Heart right ventricle (tissue), 16 donors: ENCODE data around the gene ANLN. TPM values are rescaled to one million over a fixed set of nuclear protein-coding genes. Genes with fewer than 3 reads are reported as not detected.
"Not testable (repeated sequence)": the region's sequence is repeated elsewhere in the genome, so short reads cannot be mapped to it uniquely, and the experiment has no call there.

ENCODE experiments used
- ATAC-seq, 8 donors: fragments of 200-7000 bp; cut with Tn5 transposase; one replicate each; pipeline ENCODE4 v1.9.1; 2020; ENCODE audit warnings: mild to moderate bottlenecking in 8 of 8, moderate library complexity in 8 of 8, moderate number of reproducible peaks in 1 of 8
- DNase-seq, 2 donors: peaks; one replicate each; pipeline ENCODE4 v3.0.0-alpha.2; 2020
- H3K27ac ChIP-seq, 10 donors: fragments of 200-600 bp; sonication (generic) in 2 of 10; one replicate each; pipeline versions ENCODE4 v1.5.0 to v1.8.0; 2020 to 2022; ENCODE audit warnings: mild to moderate bottlenecking in 3 of 10
- H3K27me3 ChIP-seq, 7 donors: fragments of 200-600 bp; one replicate each; pipeline ENCODE4 v1.8.0; 2021 to 2022; ENCODE audit warnings: mild to moderate bottlenecking in 2 of 7
- H3K36me3 ChIP-seq, 9 donors: fragments of 200-600 bp; sonication (generic) in 1 of 9; one replicate each; pipeline versions ENCODE4 v1.5.0 to v1.8.0; 2020 to 2022; ENCODE audit warnings: mild to moderate bottlenecking in 2 of 9
- H3K4me1 ChIP-seq, 9 donors: fragments of 200-600 bp; sonication (generic) in 1 of 9; one replicate each; pipeline versions ENCODE4 v1.5.0 to v1.8.0; 2020 to 2022; ENCODE audit warnings: mild to moderate bottlenecking in 4 of 9
- H3K4me3 ChIP-seq, 10 donors: fragments of 200-600 bp; sonication (generic) in 2 of 10; one replicate each; pipeline versions ENCODE4 v1.5.0 to v1.8.0; 2020 to 2022; ENCODE audit warnings: mild to moderate bottlenecking in 7 of 10, moderate library complexity in 2 of 10
- H3K9me3 ChIP-seq, 11 donors: fragments of 200-600 bp in 10 of 11; sonication (generic) in 2 of 11; one replicate each; pipeline versions ENCODE4 v1.5.0 to v1.8.0; 2013 to 2022; ENCODE audit warnings: mild to moderate bottlenecking in 2 of 11, control low read depth in 1 of 11, moderate library complexity in 1 of 11
- CTCF ChIP-seq, 9 donors: fragments of 200-600 bp; sonication (generic) in 2 of 9; IDR thresholded peaks; one replicate each; pipeline versions ENCODE4 v1.5.0 to v1.8.0; 2021 to 2022; ENCODE audit warnings: antibody characterized with exemption in 9 of 9, mild to moderate bottlenecking in 5 of 9, moderate library complexity in 1 of 9
- WGBS, 2 donors: extraction: QIAGEN DNeasy Blood & Tissue Kit; methylation state at CpG; one replicate each; pipeline ENCODE4 v1.1.7; 2013; ENCODE audit warnings: inconsistent platforms in 1 of 2; 5-methylcytosine and 5-hydroxymethylcytosine counted together
- intact Hi-C, 10 donors: fragments of 100-400 bp; cut with DNase I; formaldehyde crosslinking; loops; one replicate each; pipeline versions ENCODE4 v1.11.1 to v1.14.2; 2022
- polyA plus RNA-seq, 2 donors: library from polyadenylated mRNA; stranded (reverse); fragments of 200-250 nt; gene quantifications; one replicate each; pipeline ENCODE4 v1.2.3, GENCODE V29; 2013
- total RNA-seq, 10 donors: library from RNA; stranded (reverse); fragmentation: NEBNext Ultra II Directional in 3 of 10; extraction: Animal tissue kit (Norgen Biotek cat#: 25700) in 3 of 10; gene quantifications; one replicate each; pipeline versions ENCODE4 v1.2.1 to v1.2.4, GENCODE V29; 2021 to 2023
- donor health status: Arrhythmogenic right ventricular cardiomyopathy.
- donor health status: ischemic (EF 13 %, LVEDD 7.1; RV severe dilation, severe dysfunction).
- donor health status: healthy with polysubstance abuse.
- donor health status: DM: no; HTN: yes; CAD: no.
- donor health status: DM: no; HTN: no; CAD: no.
- donor health status: ischemic (EF 25% LVEDD 6.9; RV normal size, moderate dysfunction).
- donor health status: ischemic (EF 25% LVEDD 5.7; RV mildly dilated, moderate dysfunction).
- donor health status: healthy.
- donor health status: DM: yes; HTN: yes; CAD: no.
- donor health status: Ischemic cardiomyopathy.
- donor health status: ischemic (EF 35%, LVEDD 5.7; RV mildly dilated, moderate dysfunction).
- donor health status: nonischemic (EF 11% LVEDD 7.7; RV severe dilation, severe dysfunction).
- donor health status: DM: yes; HTN: yes; CAD: no.
- donor health status: PGD.
- donor health status: ischemic (EF 29% LVEDD 5.4; RV normal size, mild dysfunction).
- donor health status: nonischemic (EF 23%, LVEDD 6.1; RV moderate dilation, normal function).

ANLN gene
- total and polyA plus RNA-seq, 12 donors, result 0.38 to 13.4 (median 1.9) TPM

DNA sequence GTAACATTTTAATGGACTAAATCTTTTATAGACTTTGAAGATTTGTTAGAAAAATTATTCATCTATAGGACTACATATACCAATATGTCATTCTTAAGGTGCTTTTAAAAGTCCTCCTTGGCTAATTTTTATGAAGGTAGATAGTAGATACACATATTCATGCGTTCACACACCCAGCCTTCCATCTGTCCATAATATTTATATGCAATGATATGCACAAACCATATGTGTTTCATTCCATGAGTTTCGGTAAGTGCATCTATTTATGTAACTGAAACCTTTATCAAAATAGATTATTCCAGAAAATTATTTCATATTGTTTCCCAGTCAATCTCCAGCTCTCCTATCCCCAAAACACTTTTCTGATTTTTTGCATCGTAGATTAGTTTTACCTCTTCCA is 101.7 kb downstream of the ANLN start:
- WGBS, 2 donors, result 92 to 94% methylated on average over 3 of the region's 3 CpGs
- intact Hi-C loops, result loop anchor here in 6 of 10 donors (5.0 to 10.0 kb wide), 5 partner anchors 173 to 703 kb away; no protein-coding TSS in a partner anchor
- no peaks in the 10 kb centered on the region for H3K4me1 ChIP-seq
- no peak for DNase-seq
- ATAC-seq, result no peak
- no peak overlapping the region for H3K27ac ChIP-seq
- peaks cover 0 to 5% (median 0%) of the 10 kb centered on the region in 11 donors for H3K9me3 ChIP-seq
- TF ChIP-seq CTCF (IDR thresholded peaks at IDR 0.05), result no peak
- H3K36me3 ChIP-seq, result no peaks in the 10 kb centered on the region
- no peak overlapping the region for H3K4me3 ChIP-seq
- no peaks in the 10 kb centered on the region for H3K27me3 ChIP-seq

GRCh38 chr7:36496576-36496975 is 106.9 kb downstream of the ANLN start:
- WGBS, 2 donors, result 89 to 93% methylated on average over 6 of the region's 6 CpGs
- intact Hi-C loops, result loop anchor here in 4 of 10 donors (10.0 kb wide), 3 partner anchors 168 to 698 kb away; no protein-coding TSS in a partner anchor
- no peak overlapping the region for H3K27ac ChIP-seq
- no peaks in the 10 kb centered on the region for H3K4me1 ChIP-seq
- no peak overlapping the region for H3K4me3 ChIP-seq
- ATAC-seq (no peak), DNase-seq (no peak)
- peaks cover 0 to 10% (median 0%) of the 10 kb centered on the region in 7 donors for H3K27me3 ChIP-seq
- H3K9me3 ChIP-seq, result no peaks in the 10 kb centered on the region
- H3K36me3 ChIP-seq, result no peaks in the 10 kb centered on the region
- no peak for TF ChIP-seq CTCF (IDR thresholded peaks at IDR 0.05)

GRCh38 chr7:36497176-36497575 is 107.5 kb downstream of the ANLN start:
- not testable (repeated sequence) for ATAC-seq, H3K36me3 ChIP-seq, H3K27ac ChIP-seq, H3K4me3 ChIP-seq, H3K4me1 ChIP-seq, DNase-seq, H3K9me3 ChIP-seq, H3K27me3 ChIP-seq
- WGBS, 2 donors, result 87 to 95% methylated on average over 6 of the region's 6 CpGs
- intact Hi-C loops, result loop anchor here in 4 of 10 donors (10.0 kb wide), 3 partner anchors 168 to 698 kb away; no protein-coding TSS in a partner anchor

DNA sequence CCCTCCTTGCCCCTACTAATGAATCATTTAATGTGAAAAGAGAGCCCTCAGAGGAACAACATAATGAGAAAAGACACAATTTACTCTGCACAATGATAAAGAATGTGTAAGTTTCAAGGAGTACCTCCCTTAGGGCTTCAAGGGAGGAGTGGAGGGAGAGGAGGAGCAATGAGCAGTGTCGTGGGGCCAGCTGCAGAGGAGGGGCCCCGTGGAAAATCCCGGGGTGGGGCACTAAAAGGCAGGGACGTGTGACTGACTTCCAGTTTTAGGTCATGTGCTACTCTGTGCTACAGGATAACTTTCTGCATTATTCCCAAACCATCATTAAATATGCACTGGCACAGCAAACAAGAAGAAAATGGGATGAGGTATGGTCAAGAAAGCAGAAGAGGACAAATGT is 108.1 kb downstream of the ANLN start:
- TF ChIP-seq CTCF (IDR thresholded peaks at IDR 0.05), result no peak
- no peaks in the 10 kb centered on the region for H3K4me1 ChIP-seq
- H3K36me3 ChIP-seq, result no peaks in the 10 kb centered on the region
- peaks cover 0 to 10% (median 0%) of the 10 kb centered on the region in 7 donors for H3K27me3 ChIP-seq
- H3K9me3 ChIP-seq, result no peaks in the 10 kb centered on the region
- ATAC-seq, result no peak
- 44 to 56% methylated on average over 4 of the region's 4 CpGs for WGBS, 2 donors
- intact Hi-C loops, result loop anchor here in 4 of 10 donors (10.0 kb wide), 3 partner anchors 167 to 697 kb away; no protein-coding TSS in a partner anchor
- no peak for DNase-seq
- H3K27ac ChIP-seq, result no peak overlapping the region
- H3K4me3 ChIP-seq, result no peak overlapping the region

Other genes with a start within 250 kb of the ANLN start
- gene EEPD1, start 236.6 kb upstream of the ANLN start, total RNA-seq, result 10 to 100 TPM in 2 of 10 donors, 1 to 10 TPM in 8; 6.1 to 14.7 (median 8.4) TPM
- 10 to 100 TPM in 1 of 2 donors, 1 to 10 TPM in 1; 6.7 to 15.2 TPM for gene EEPD1, start 236.6 kb upstream of the ANLN start, polyA plus RNA-seq